SK-N-SH (cell line): Measurements from ENCODE around the gene GALNT13. TPM values are rescaled to one million over a fixed set of nuclear protein-coding genes. Genes with fewer than 3 reads are reported as not detected.

Experiments used
- CTCF ChIA-PET: fragments of 300-600, 350-600 bp; formaldehyde crosslinking; extraction: SDS; loops from one replicate; lab custom pipeline; 2021; lab: Yijun Ruan, JAX
- POLR2A ChIA-PET: fragments of 350-600 bp; sonication (Branson Sonifier 250); formaldehyde crosslinking; extraction: SDS; loops from one replicate; lab custom pipeline; 2020; ENCODE audit warnings: antibody characterized with exemption, inconsistent platforms; lab: Yijun Ruan, JAX
- DNase-seq: peaks from one replicate; pipeline ENCODE4 v3.0.0; 2012
- H2AFZ ChIP-seq: fragments of 200-600 bp; sonication (generic); 2 replicates; pipeline ENCODE4 v1.8.1; 2016; ENCODE audit warnings: antibody characterized with exemption, mild to moderate bottlenecking, low read depth
- H3F3A ChIP-seq: fragments of 200-600 bp; sonication (generic); replicated peaks from 2 replicates; pipeline ENCODE3; 2016; ENCODE audit warnings: antibody characterized with exemption, mild to moderate bottlenecking; ENCODE audit not compliant: insufficient read depth
- H3K27ac ChIP-seq, 2 experiments: fragments of 200-500 bp in 1 of 2; fragments of 200-600 bp in 1 of 2; sonication (Bioruptor generic) in 1 of 2; sonication (generic), shearing (Covaris generic) in 1 of 2; 2 replicates each; pipeline versions ENCODE4 v1.5.1 to v1.6.1; 2014 to 2016; ENCODE audit warnings: low read depth in 2 of 2, inconsistent platforms in 1 of 2, low read length in 1 of 2, mild to moderate bottlenecking in 1 of 2, mixed read lengths in 1 of 2
- H3K27me3 ChIP-seq: fragments of 200-600 bp; sonication (generic), shearing (Covaris generic); 2 replicates; pipeline ENCODE4 v1.6.1; 2016; ENCODE audit warnings: mixed run types; ENCODE audit not compliant: insufficient read depth
- H3K36me3 ChIP-seq, 2 experiments: fragments of 200-500 bp in 1 of 2; fragments of 200-600 bp in 1 of 2; sonication (Bioruptor generic) in 1 of 2; sonication (generic) in 1 of 2; replicated peaks in 1 of 2; 2 replicates each; pipeline versions ENCODE3 to v1.5.1; 2014 to 2016; ENCODE audit warnings: low read length in 1 of 2, mild to moderate bottlenecking in 1 of 2; ENCODE audit not compliant: insufficient read depth in 2 of 2, control insufficient read depth in 1 of 2
- H3K4me1 ChIP-seq, 2 experiments: fragments of 200-500 bp in 1 of 2; fragments of 200-600 bp in 1 of 2; sonication (Bioruptor generic) in 1 of 2; sonication (generic), shearing (Covaris generic) in 1 of 2; 2 replicates each; pipeline versions ENCODE4 v1.5.1 to v1.6.1; 2014 to 2016; ENCODE audit warnings: low read depth in 1 of 2, low read length in 1 of 2, mixed run types in 1 of 2; ENCODE audit not compliant: insufficient read depth in 2 of 2, control insufficient read depth in 1 of 2
- H3K4me2 ChIP-seq: fragments of 200-600 bp; sonication (generic), shearing (Covaris generic); 2 replicates; pipeline ENCODE4 v1.6.1; 2017; ENCODE audit warnings: mixed run types
- H3K4me3 ChIP-seq, 2 experiments: fragments of 200-500 bp in 1 of 2; fragments of 200-600 bp in 1 of 2; sonication (Bioruptor generic) in 1 of 2; sonication (generic), shearing (Covaris generic) in 1 of 2; 2 replicates each; pipeline versions ENCODE4 v1.5.1 to v1.8.1; 2014 to 2016; ENCODE audit warnings: low read depth in 2 of 2, inconsistent platforms in 1 of 2, low read length in 1 of 2, mild to moderate bottlenecking in 1 of 2, mixed read lengths in 1 of 2, moderate library complexity in 1 of 2
- H3K79me2 ChIP-seq: fragments of 200-600 bp; sonication (generic); 2 replicates; pipeline ENCODE4 v1.8.1; 2017; ENCODE audit warnings: mild to moderate bottlenecking; ENCODE audit not compliant: insufficient read depth
- H3K9ac ChIP-seq: fragments of 200-600 bp; sonication (generic); 2 replicates; pipeline ENCODE4 v1.6.1; 2017; ENCODE audit warnings: mixed run types
- H3K9me2 ChIP-seq: fragments of 200-600 bp; sonication (generic); 2 replicates; pipeline ENCODE4 v1.6.1; 2017; ENCODE audit warnings: mixed run types
- H3K9me3 ChIP-seq: fragments of 200-600 bp; sonication (generic); 2 replicates; pipeline ENCODE4 v1.6.1; 2017; ENCODE audit warnings: mixed run types, mild to moderate bottlenecking, moderate library complexity
- H4K20me1 ChIP-seq: fragments of 200-600 bp; sonication (generic); 2 replicates; pipeline ENCODE4 v1.6.1; 2017; ENCODE audit warnings: mild to moderate bottlenecking, mixed run types; ENCODE audit not compliant: insufficient read depth
- CHD2 ChIP-seq: fragments of 150-350 bp; IDR thresholded peaks from 2 replicates; pipeline ENCODE4 v1.6.1; 2018; ENCODE audit warnings: low read length; ENCODE audit not compliant: partially characterized antibody
- CTCF ChIP-seq: fragments of 200-600 bp; sonication (generic); IDR thresholded peaks from 2 replicates; pipeline ENCODE4 v1.6.1; 2017; ENCODE audit warnings: antibody characterized with exemption, mild to moderate bottlenecking, moderate library complexity
- FOSL2 ChIP-seq: IDR thresholded peaks from 2 replicates; pipeline ENCODE4 v1.4.0; 2012; ENCODE audit warnings: low read depth, mild to moderate bottlenecking, moderate library complexity, borderline replicate concordance
- FOXJ3 ChIP-seq: sonication (generic); formaldehyde crosslinking; IDR thresholded peaks from 2 replicates; pipeline ENCODE4 v1.5.1; 2020; ENCODE audit warnings: mild to moderate bottlenecking, missing genetic modification reagents
- GABPA ChIP-seq: IDR thresholded peaks from 2 replicates; pipeline ENCODE4 v1.4.0; 2012; ENCODE audit warnings: low read depth, mild to moderate bottlenecking
- GATA2 ChIP-seq: sonication (generic); formaldehyde crosslinking; IDR thresholded peaks from 2 replicates; pipeline ENCODE4 v1.5.0; 2020; ENCODE audit warnings: mild to moderate bottlenecking, missing genetic modification reagents
- IRF3 ChIP-seq: fragments of 150-350 bp; IDR thresholded peaks from 2 replicates; pipeline ENCODE4 v1.6.1; 2016; ENCODE audit warnings: mild to moderate bottlenecking, low read depth, low read length
- JUND ChIP-seq: IDR thresholded peaks from 2 replicates; pipeline ENCODE4 v1.4.0; 2012
- MAX ChIP-seq: IDR thresholded peaks from 2 replicates; pipeline ENCODE4 v1.4.0; 2012; ENCODE audit warnings: low read depth
- MEF2A ChIP-seq: IDR thresholded peaks from 2 replicates; pipeline ENCODE4 v1.4.0; 2012; ENCODE audit warnings: low read depth, borderline replicate concordance
- MXI1 ChIP-seq: IDR thresholded peaks from 2 replicates; pipeline ENCODE4 v1.6.1; 2012; ENCODE audit warnings: mild to moderate bottlenecking, low read depth, low read length, improper control_type of control experiment
- NFIC ChIP-seq: IDR thresholded peaks from 2 replicates; pipeline ENCODE4 v1.4.0; 2012; ENCODE audit warnings: borderline replicate concordance
- RAD21 ChIP-seq: IDR thresholded peaks from 2 replicates; pipeline ENCODE4 v1.6.1; 2012; ENCODE audit warnings: mild to moderate bottlenecking, low read length
- REST ChIP-seq: IDR thresholded peaks from 2 replicates; pipeline ENCODE4 v1.6.1; 2012; ENCODE audit warnings: mild to moderate bottlenecking, low read depth, low read length, moderate library complexity
- RFX5 ChIP-seq: IDR thresholded peaks from 2 replicates; pipeline ENCODE4 v1.6.1; 2012; ENCODE audit warnings: mild to moderate bottlenecking, improper control_type of control experiment, low read length
- SIN3A ChIP-seq: IDR thresholded peaks from 2 replicates; pipeline ENCODE4 v1.6.1; 2012; ENCODE audit warnings: low read depth, mild to moderate bottlenecking, low read length, moderate library complexity, borderline replicate concordance
- SMC3 ChIP-seq: IDR thresholded peaks from 2 replicates; pipeline ENCODE4 v1.6.1; 2012; ENCODE audit warnings: low read depth, low read length, improper control_type of control experiment
- USF1 ChIP-seq: IDR thresholded peaks from 2 replicates; pipeline ENCODE4 v1.4.0; 2012; ENCODE audit warnings: low read depth, borderline replicate concordance
- ZBTB33 ChIP-seq: IDR thresholded peaks from 2 replicates; pipeline ENCODE4 v1.4.0; 2012; ENCODE audit warnings: low read depth, borderline replicate concordance
- WGBS: methylation state at CpG from one replicate; pipeline ENCODE4 v1.1.6; 2017; ENCODE audit warnings: low lambda C conversion rate; 5-methylcytosine and 5-hydroxymethylcytosine counted together
- polyA plus RNA-seq, 3 experiments: library from polyadenylated mRNA; depleted of rRNA; stranded (reverse); fragments of >200 nt; gene quantifications; 2 replicates each; pipeline ENCODE4 v1.2.3, GENCODE V29; 2012

Gene GALNT13
- polyA plus RNA-seq, 1 of the 3 experiments (the other 2 are of a cell fraction) = 0.33 TPM

- ChIA-PET CTCF (no interaction called here), POLR2A (no interaction called here)
- Histone ChIP-seq H3F3A (no peaks in the 10 kb centered on the region), H3K4me3 (no peak overlapping the region), H3K36me3 (no peaks in the 10 kb centered on the region), H3K9me3 (no peaks in the 10 kb centered on the region), H3K4me1 (no peaks in the 10 kb centered on the region), H3K27me3 (no peaks in the 10 kb centered on the region), H2AFZ (no peak overlapping the region), H3K9me2 (no peaks in the 10 kb centered on the region), H3K27ac (no peak overlapping the region), H3K79me2 (no peaks in the 10 kb centered on the region), H3K4me2 (no peak overlapping the region), H4K20me1 (no peaks in the 10 kb centered on the region), H3K9ac (no peak overlapping the region)
- no peak for TF ChIP-seq GATA2 (CRISPR knock-in tag)
- TF ChIP-seq CHD2 = no peak
- no peak for TF ChIP-seq MEF2A
- 7% methylated on average over 1 of the region's 1 CpG for WGBS
- no peak for DNase-seq
Observed at GRCh38 chr2:153823880-153824279, 47.8 kb upstream of the GALNT13 start.

GRCh38 chr2:153828335-153828734 lies 43.4 kb upstream of the GALNT13 start:
- Histone ChIP-seq H4K20me1 (no peaks in the 10 kb centered on the region), H3K9ac (no peak overlapping the region), H3K4me3 (no peak overlapping the region), H3F3A (no peaks in the 10 kb centered on the region), H3K9me2 (no peaks in the 10 kb centered on the region), H3K4me2 (no peak overlapping the region), H3K27ac (no peak overlapping the region), H3K4me1 (no peaks in the 10 kb centered on the region), H2AFZ (no peak overlapping the region), H3K9me3 (no peaks in the 10 kb centered on the region), H3K27me3 (no peaks in the 10 kb centered on the region), H3K79me2 (no peaks in the 10 kb centered on the region), H3K36me3 (no peaks in the 10 kb centered on the region)
- DNase-seq = no peak
- ChIA-PET POLR2A (no interaction called here), CTCF (no interaction called here)
- 17% methylated on average over 5 of the region's 6 CpGs for WGBS
- TF ChIP-seq CTCF (no peak), IRF3 (no peak), SMC3 (no peak), USF1 (no peak), REST (no peak), FOXJ3 (CRISPR knock-in tag) (no peak), FOSL2 (no peak), SIN3A (no peak), MXI1 (no peak), MAX (no peak), RAD21 (no peak), RFX5 (no peak), CHD2 (no peak), GABPA (no peak), NFIC (no peak), JUND (no peak), ZBTB33 (no peak)
